GM12878 (cell line): ENCODE results near the gene LMCD1. TPM values are rescaled to one million over a fixed set of nuclear protein-coding genes. Genes with fewer than 3 reads are reported as not detected.

Source experiments
- ATAC-seq: fragments of 200-7000 bp; cut with Tn5 transposase; 3 replicates; pipeline ENCODE4 v1.9.1; 2020; ENCODE audit warnings: mild to moderate bottlenecking, moderate library complexity
- BruUV-seq: library from RNA; stranded (reverse); fragments of 400-500 nt; replicated peaks from 2 replicates; lab custom pipeline; 2021; lab: Mats Ljungman, UMichigan
- CTCF ChIA-PET: fragments of 300-600 bp; sonication (Branson Sonifier 250); formaldehyde crosslinking; extraction: SDS; loops from one replicate; lab custom pipeline; 2021; ENCODE audit warnings: inconsistent platforms; lab: Yijun Ruan, JAX
- POLR2A ChIA-PET: fragments of 350-600 bp; formaldehyde crosslinking; extraction: SDS; loops from one replicate; lab custom pipeline; 2021; ENCODE audit warnings: inconsistent platforms; lab: Charles Lee
- RAD21 ChIA-PET: fragments of 300-600 bp; sonication (Branson Sonifier 250); formaldehyde crosslinking; loops from one replicate; lab custom pipeline; 2023; ENCODE audit warnings: antibody characterized with exemption; ENCODE audit not compliant: unreplicated experiment; lab: Charles Lee
- SMC1A ChIA-PET: fragments of 300-600 bp; sonication (Branson Sonifier 250); formaldehyde crosslinking; loops from one replicate; lab custom pipeline; 2023; ENCODE audit not compliant: unreplicated experiment, uncharacterized antibody; lab: Charles Lee
- DNase-seq: peaks from one replicate; pipeline ENCODE4 v3.0.0-alpha.2; 2011; ENCODE audit warnings: low read depth, low spot score
- FAIRE-seq: peaks from 3 replicates; lab custom pipeline; 2011; peaks lifted over from hg19 to GRCh38; lab: Jason Lieb, UNC
- H2AFZ ChIP-seq: 2 replicates; pipeline ENCODE4 v1.6.0; 2011; ENCODE audit warnings: low read depth, low read length, control low read depth; ENCODE audit not compliant: control insufficient read depth
- H3K27ac ChIP-seq: 2 replicates; pipeline ENCODE4 v1.5.1; 2011; ENCODE audit warnings: control low read depth; ENCODE audit not compliant: control insufficient read depth, insufficient read depth
- H3K27me3 ChIP-seq, 2 experiments: replicated peaks in 1 of 2; 2 replicates each; pipeline versions ENCODE4 v1.6.0 to v1.6.1; 2011; ENCODE audit warnings: low read length in 1 of 2; ENCODE audit not compliant: control insufficient read depth in 2 of 2, insufficient read depth in 2 of 2
- H3K36me3 ChIP-seq, 2 experiments: 2 replicates each; pipeline ENCODE4 v1.5.1; 2011; ENCODE audit warnings: low read length in 1 of 2; ENCODE audit not compliant: control insufficient read depth in 2 of 2, insufficient read depth in 2 of 2
- H3K4me1 ChIP-seq: 2 replicates; pipeline ENCODE4 v1.6.1; 2011; ENCODE audit warnings: mild to moderate bottlenecking, low read length, moderate library complexity, mixed read lengths; ENCODE audit not compliant: control insufficient read depth, insufficient read depth
- H3K4me2 ChIP-seq: 2 replicates; pipeline ENCODE4 v1.6.0; 2011; ENCODE audit warnings: control low read depth; ENCODE audit not compliant: control insufficient read depth, insufficient read depth
- H3K4me3 ChIP-seq: fragments of 200-600 bp; sonication (generic); 2 replicates; pipeline ENCODE4 v1.5.1; 2016
- H3K79me2 ChIP-seq: 2 replicates; pipeline ENCODE4 v1.6.0; 2011; ENCODE audit warnings: low read length; ENCODE audit not compliant: control insufficient read depth, insufficient read depth
- H3K9ac ChIP-seq: 2 replicates; pipeline ENCODE4 v1.8.0; 2011; ENCODE audit warnings: low read length, control low read depth, mixed read lengths; ENCODE audit not compliant: control insufficient read depth, insufficient read depth
- H3K9me3 ChIP-seq: replicated peaks from 3 replicates; pipeline ENCODE4 v1.5.1; 2011; ENCODE audit warnings: mild to moderate bottlenecking, low read length; ENCODE audit not compliant: control insufficient read depth, insufficient read depth
- H4K20me1 ChIP-seq: 2 replicates; pipeline ENCODE4 v1.6.0; 2011; ENCODE audit not compliant: control insufficient read depth, insufficient read depth
- ASH2L ChIP-seq: fragments of 300-600, 200-600 bp; sonication (generic); IDR thresholded peaks from 2 replicates; pipeline ENCODE4 v1.6.1; 2017; ENCODE audit warnings: low read depth, mild to moderate bottlenecking, borderline replicate concordance
- BCL3 ChIP-seq: IDR thresholded peaks from 2 replicates; pipeline ENCODE4 v1.6.1; 2011; ENCODE audit warnings: borderline replicate concordance, low read depth, mild to moderate bottlenecking, moderate library complexity, low read length; ENCODE audit not compliant: insufficient read depth, poor library complexity, severe bottlenecking
- BMI1 ChIP-seq: fragments of 450-650 bp; IDR thresholded peaks from 2 replicates; pipeline ENCODE4 v1.6.1; 2016; ENCODE audit warnings: mild to moderate bottlenecking, moderate library complexity, borderline replicate concordance
- CTCF ChIP-seq, 3 experiments: IDR thresholded peaks in 2 of 3; conservative IDR thresholded peaks in 1 of 3; 2 replicates each; pipeline ENCODE4 v1.5.1; 2011; ENCODE audit warnings: low read depth in 3 of 3, low read length in 3 of 3, mild to moderate bottlenecking in 3 of 3, control low read depth in 2 of 3, moderate library complexity in 2 of 3, inconsistent platforms in 1 of 3, mixed read lengths in 1 of 3; ENCODE audit not compliant: control insufficient read depth in 2 of 3, insufficient read depth in 1 of 3; ENCODE audit errors: extremely low read depth in 1 of 3
- FOS ChIP-seq: IDR thresholded peaks from 3 replicates; pipeline ENCODE4 v1.6.1; 2011; ENCODE audit warnings: borderline replicate concordance; ENCODE audit not compliant: insufficient read length; ENCODE audit errors: extremely low read depth
- IRF5 ChIP-seq: fragments of 450-650 bp; IDR thresholded peaks from 2 replicates; pipeline ENCODE4 v1.6.1; 2017; ENCODE audit warnings: borderline replicate concordance
- KDM1A ChIP-seq: fragments of 200-600 bp; sonication (generic); IDR thresholded peaks from 2 replicates; pipeline ENCODE4 v1.6.1; 2016; ENCODE audit warnings: borderline replicate concordance
- NFYA ChIP-seq: IDR thresholded peaks from 2 replicates; pipeline ENCODE4 v1.6.1; 2011; ENCODE audit warnings: low read depth, mild to moderate bottlenecking, low read length, improper control_type of control experiment, borderline replicate concordance
- NRF1 ChIP-seq: conservative IDR thresholded peaks from 2 replicates; pipeline ENCODE4 v1.6.1; 2011; ENCODE audit warnings: mild to moderate bottlenecking, low read depth, low read length, improper control_type of control experiment
- PAX5 ChIP-seq: IDR thresholded peaks from 2 replicates; pipeline ENCODE4 v1.6.1; 2011; ENCODE audit warnings: low read depth, low read length, borderline replicate concordance
- POU2F2 ChIP-seq: IDR thresholded peaks from 3 replicates; pipeline ENCODE4 v1.6.1; 2011; ENCODE audit warnings: low read depth, mild to moderate bottlenecking, low read length, borderline replicate concordance
- SMAD1 ChIP-seq: fragments of 450-650 bp; IDR thresholded peaks from 2 replicates; pipeline ENCODE4 v1.6.1; 2018; ENCODE audit warnings: mild to moderate bottlenecking, low read depth; ENCODE audit not compliant: partially characterized antibody
- SPI1 ChIP-seq: IDR thresholded peaks from 2 replicates; pipeline ENCODE4 v1.6.1; 2011; ENCODE audit warnings: low read depth, mild to moderate bottlenecking, low read length, moderate library complexity, borderline replicate concordance; ENCODE audit not compliant: insufficient read depth
- USF1 ChIP-seq: IDR thresholded peaks from 2 replicates; pipeline ENCODE4 v1.6.1; 2011; ENCODE audit warnings: borderline replicate concordance, low read depth, mild to moderate bottlenecking, moderate library complexity, mixed read lengths, low read length; ENCODE audit not compliant: insufficient read depth; ENCODE audit errors: extremely low read length
- ZNF217 ChIP-seq: fragments of 450-650 bp; IDR thresholded peaks from 2 replicates; pipeline ENCODE4 v1.6.1; 2017; ENCODE audit warnings: antibody characterized with exemption, mild to moderate bottlenecking
- ZNF622 ChIP-seq: fragments of 450-650 bp; IDR thresholded peaks from 2 replicates; pipeline ENCODE4 v1.6.1; 2017; ENCODE audit warnings: mild to moderate bottlenecking, inconsistent platforms
- WGBS: methylation state at CpG from one replicate; pipeline ENCODE4 v1.1.6; 2016; ENCODE audit warnings: low lambda C conversion rate; ENCODE audit not compliant: insufficient replicate concordance, insufficient coverage; ENCODE audit errors: missing lambda C conversion rate; 5-methylcytosine and 5-hydroxymethylcytosine counted together
- in situ Hi-C: fragments of 300-500 bp; cut with MboI; formaldehyde crosslinking; loops from 9 replicates; pipeline ENCODE4 v1.14.3; 2018; ENCODE audit warnings: mixed read lengths
- intact Hi-C: fragments of 100-400 bp; cut with micrococcal nuclease; formaldehyde crosslinking; loops from one replicate; pipeline ENCODE4 v1.14.2; 2022; ENCODE audit not compliant: unreplicated experiment
- polyA plus RNA-seq, 11 experiments: library from polyadenylated mRNA; depleted of rRNA in 4 of 11; unstranded in 6 of 11; stranded (reverse) in 5 of 11; fragments of >200 nt; fragmentation: Nextera tagmentation in 4 of 11; fragmentation: Illumina TruSeq in 1 of 11; extraction: Ambion mirVana in 4 of 11; extraction: Trizol in 1 of 11; gene quantifications; 1 replicate in 1 of 11; 2 replicates in 10 of 11; pipeline versions ENCODE4 v1.2.1 to v1.2.3, GENCODE V29; 2011 to 2016; ENCODE audit warnings: inconsistent platforms in 2 of 11, missing spikeins in 2 of 11, low read depth in 1 of 11
- total RNA-seq, 4 experiments: library from RNA; depleted of rRNA in 3 of 4; stranded (reverse); fragments of >200 nt in 3 of 4; fragmentation: Illumina TruSeq in 1 of 4; extraction: Trizol in 1 of 4; gene quantifications; 2 replicates each; pipeline versions ENCODE4 v1.2.1 to v1.2.3, GENCODE V29; 2013 to 2021

LMCD1 gene
- total and polyA plus RNA-seq, 10 of the 15 experiments (the other 5 are each of a cell fraction or from before 2014, with no cell fraction given) = 0.27 to 6.4 (median 1.7) TPM

DNA sequence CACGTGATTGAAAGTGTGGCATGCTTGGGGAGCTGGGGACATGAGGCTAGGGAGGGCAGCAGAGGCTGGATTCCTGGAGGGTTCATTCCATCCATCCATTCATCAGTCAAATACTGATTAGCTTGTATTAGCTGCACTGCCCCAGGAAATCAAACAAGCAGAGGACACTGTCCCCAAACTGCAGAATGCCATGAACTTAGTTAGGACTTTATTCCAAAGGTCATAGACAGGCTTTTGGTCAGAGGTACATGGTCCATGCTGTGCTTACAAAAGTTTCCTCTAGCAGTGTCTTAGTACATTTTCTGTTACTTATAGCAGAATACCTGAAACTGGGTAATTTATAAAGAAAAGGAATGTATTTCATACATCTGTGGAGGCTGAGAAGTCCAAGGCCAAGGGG is 47.7 kb downstream of the LMCD1 start:
- H3K4me2 ChIP-seq = no peak overlapping the region
- 53% methylated on average over 1 of the region's 1 CpG for WGBS
- POLR2A ChIA-PET = no interaction called here
- intact Hi-C loops (no loop called here), in situ Hi-C loops (no loop called here)
- H3K4me3 ChIP-seq = no peak overlapping the region
- H3K4me1 ChIP-seq = no peaks in the 10 kb centered on the region
- no peak for ATAC-seq
- TF ChIP-seq CTCF (IDR thresholded peaks at IDR 0.05 in 2 of 3, conservative IDR thresholded peaks at IDR 0.05 in 1 of 3; ENCODE audit: control insufficient read depth in 2 of 3, extremely low read depth in 1 of 3, insufficient read depth in 1 of 3, low read depth in 3 of 3, low read length in 3 of 3) (no peak), ZNF217 (no peak), PAX5 (no peak), NFYA (no peak), POU2F2 (no peak), ZNF622 (no peak), BMI1 (no peak), BCL3 (no peak), NRF1 (no peak), KDM1A (no peak), ASH2L (no peak), SPI1 (no peak), IRF5 (no peak), FOS (no peak), SMAD1 (no peak), USF1 (no peak)
- no peaks in the 10 kb centered on the region for H3K27me3 ChIP-seq
- DNase-seq = no peak
- BruUV-seq = no TSS peak
- no peak for FAIRE-seq
- RAD21 ChIA-PET = no interaction called here
- H3K9me3 ChIP-seq = no peaks in the 10 kb centered on the region
- no peak overlapping the region for H2AFZ ChIP-seq
- no peaks in the 10 kb centered on the region for H3K36me3 ChIP-seq
- no peaks in the 10 kb centered on the region for H3K79me2 ChIP-seq
- CTCF ChIA-PET = no interaction called here
- H3K9ac ChIP-seq = no peak overlapping the region
- SMC1A ChIA-PET = no interaction called here
- no peaks in the 10 kb centered on the region for H4K20me1 ChIP-seq
- no peak overlapping the region for H3K27ac ChIP-seq
